ENCODE measurements around the gene ANTXR2. TPM values are rescaled to one million over a fixed set of nuclear protein-coding genes. Genes with fewer than 3 reads are reported as not detected.

The ANTXR2 gene
- total RNA-seq, 5 donors from 2014 or later (not counting 1 experiment from before 2014, with no cell fraction given): 45.1 to 64.3 (median 48.2) TPM

DNA sequence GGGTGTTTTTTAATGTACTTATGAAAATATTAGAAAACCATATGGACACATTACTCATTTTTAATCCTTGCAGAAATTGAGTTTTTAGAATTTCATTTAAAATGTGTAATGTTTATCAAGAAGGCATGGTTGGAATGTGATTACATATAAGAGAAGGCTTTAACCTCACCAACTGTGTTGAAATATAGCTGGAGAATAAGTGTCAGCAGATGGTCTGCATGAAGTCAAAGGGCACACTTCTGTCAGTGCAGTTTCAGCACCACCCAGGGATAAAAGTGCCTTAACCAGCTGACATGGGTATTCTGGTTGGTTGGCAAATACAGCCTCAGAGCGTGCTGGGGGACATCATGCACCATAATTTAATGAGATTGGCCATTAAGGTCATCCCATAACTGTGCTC lies 21.2 kb upstream of the ANTXR2 start:
- WGBS (ENCODE audit: insufficient coverage): no CpG with 5 or more reads among the region's 1 CpG
- ATAC-seq (replicated peaks in 1 of 4) (no peak), DNase-seq (no peak)
- ChIA-PET CTCF (interaction anchor here in 1 of 2 donors (1.3 kb wide), 1 partner anchor 32 kb away, joined by 3 read pairs; no protein-coding TSS in a partner anchor), POLR2A (interaction anchor here in 1 of 2 donors (0.6 kb wide), 1 partner anchor 1178 kb away, joined by 3 read pairs; no protein-coding TSS in a partner anchor)
- H3K9me3 Mint-ChIP-seq: no peaks in the 10 kb centered on the region
- no peak overlapping the region for H3K27ac Mint-ChIP-seq
- Histone ChIP-seq H3K4me3 (ENCODE audit: control insufficient read depth in 1 of 2, extremely low read depth in 1 of 2, low read length in 1 of 2) (no peak overlapping the region), H3K4me1 (ENCODE audit: control insufficient read depth in 1 of 2, extremely low read depth in 1 of 2, insufficient read depth in 2 of 2, low read length in 2 of 2) (no peaks in the 10 kb centered on the region), H3K36me3 (ENCODE audit: control insufficient read depth in 2 of 2, extremely low read depth in 1 of 2, insufficient read depth in 1 of 2, low read length in 1 of 2) (no peaks in the 10 kb centered on the region), H3K27ac (ENCODE audit: low read length) (no peak overlapping the region), H3K27me3 (replicated peaks in 1 of 2; ENCODE audit: control insufficient read depth in 2 of 2, extremely low read depth in 1 of 2, insufficient read depth in 2 of 2, low read length in 1 of 2) (no peaks in the 10 kb centered on the region), H3K9me3 (no peaks in the 10 kb centered on the region)
- peaks cover 6 to 7% of the 10 kb centered on the region in 2 donors for H3K27me3 Mint-ChIP-seq
- no peak overlapping the region for H3K4me3 Mint-ChIP-seq
- H3K4me1 Mint-ChIP-seq: no peaks in the 10 kb centered on the region
- no peaks in the 10 kb centered on the region for H3K36me3 Mint-ChIP-seq

DNA sequence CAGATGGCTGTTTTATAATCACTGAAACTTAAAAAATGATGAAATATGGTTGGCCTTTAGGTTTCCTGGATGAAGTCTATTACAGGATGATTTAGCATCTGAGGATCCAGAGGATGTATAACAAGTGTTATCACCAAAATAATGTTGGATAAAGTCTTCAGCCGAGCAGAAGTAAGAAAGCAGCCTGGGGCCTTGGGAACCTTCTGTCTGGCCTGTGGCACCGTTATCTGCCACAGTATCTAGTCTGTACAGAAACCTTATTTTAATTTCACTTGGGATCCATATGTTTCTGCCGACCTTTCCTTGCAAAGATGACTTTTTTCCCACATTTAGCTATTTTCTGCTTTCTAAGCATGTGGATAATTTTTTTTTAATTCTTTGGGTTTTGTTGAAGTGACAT lies 20.5 kb upstream of the ANTXR2 start:
- DNase-seq (no peak), ATAC-seq (replicated peaks in 1 of 4) (no peak)
- Histone ChIP-seq H3K4me3 (ENCODE audit: control insufficient read depth in 1 of 2, extremely low read depth in 1 of 2, low read length in 1 of 2) (no peak overlapping the region), H3K4me1 (ENCODE audit: control insufficient read depth in 1 of 2, extremely low read depth in 1 of 2, insufficient read depth in 2 of 2, low read length in 2 of 2) (no peaks in the 10 kb centered on the region), H3K9me3 (no peaks in the 10 kb centered on the region), H3K27ac (ENCODE audit: low read length) (no peak overlapping the region), H3K36me3 (ENCODE audit: control insufficient read depth in 2 of 2, extremely low read depth in 1 of 2, insufficient read depth in 1 of 2, low read length in 1 of 2) (no peaks in the 10 kb centered on the region), H3K27me3 (replicated peaks in 1 of 2; ENCODE audit: control insufficient read depth in 2 of 2, extremely low read depth in 1 of 2, insufficient read depth in 2 of 2, low read length in 1 of 2) (no peaks in the 10 kb centered on the region)
- ChIA-PET CTCF (no interaction called here), POLR2A (interaction anchor here in 1 of 2 donors (0.6 kb wide), 1 partner anchor 1178 kb away, joined by 3 read pairs; no protein-coding TSS in a partner anchor)
- Mint-ChIP-seq H3K4me1 (no peaks in the 10 kb centered on the region), H3K9me3 (no peaks in the 10 kb centered on the region), H3K27ac (no peak overlapping the region), H3K27me3 (peaks cover 6 to 7% of the 10 kb centered on the region in 2 donors), H3K4me3 (no peak overlapping the region), H3K36me3 (no peaks in the 10 kb centered on the region)
- 100% methylated on average over 2 of the region's 3 CpGs for WGBS (ENCODE audit: insufficient coverage)

DNA sequence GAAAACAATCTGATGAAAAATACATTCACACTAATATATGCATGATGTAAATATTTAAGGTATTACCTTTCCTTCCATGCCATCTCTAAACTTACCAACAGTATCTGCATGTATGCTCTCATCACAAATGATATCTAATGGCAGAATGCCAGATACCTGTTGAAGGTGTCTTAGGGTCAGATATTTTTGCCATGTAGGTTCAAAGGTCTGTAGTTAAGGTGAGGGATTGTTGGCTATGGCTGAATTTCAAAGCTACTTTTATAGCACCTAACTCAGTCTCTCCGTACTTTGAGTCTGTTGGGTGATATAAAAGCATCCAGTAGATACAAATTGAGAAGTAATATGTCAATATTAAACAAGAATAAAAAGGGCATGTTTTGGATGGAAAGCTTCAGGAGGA lies 19.8 kb upstream of the ANTXR2 start:
- no peaks in the 10 kb centered on the region for H3K36me3 ChIP-seq (ENCODE audit: control insufficient read depth in 2 of 2, extremely low read depth in 1 of 2, insufficient read depth in 1 of 2, low read length in 1 of 2)
- no peaks in the 10 kb centered on the region for H3K9me3 Mint-ChIP-seq
- no CpG with 5 or more reads among the region's 1 CpG for WGBS (ENCODE audit: insufficient coverage)
- no peaks in the 10 kb centered on the region for H3K36me3 Mint-ChIP-seq
- DNase-seq (no peak), ATAC-seq (replicated peaks in 1 of 4) (no peak)
- no peaks in the 10 kb centered on the region for H3K27me3 ChIP-seq (replicated peaks in 1 of 2; ENCODE audit: control insufficient read depth in 2 of 2, extremely low read depth in 1 of 2, insufficient read depth in 2 of 2, low read length in 1 of 2)
- H3K27ac ChIP-seq (ENCODE audit: low read length): no peak overlapping the region
- peaks cover 4 to 5% of the 10 kb centered on the region in 2 donors for H3K27me3 Mint-ChIP-seq
- no peaks in the 10 kb centered on the region for H3K4me1 Mint-ChIP-seq
- no peak overlapping the region for H3K4me3 Mint-ChIP-seq
- no peaks in the 10 kb centered on the region for H3K9me3 ChIP-seq
- no peaks in the 10 kb centered on the region for H3K4me1 ChIP-seq (ENCODE audit: control insufficient read depth in 1 of 2, extremely low read depth in 1 of 2, insufficient read depth in 2 of 2, low read length in 2 of 2)
- POLR2A ChIA-PET: no interaction called here
- no peak overlapping the region for H3K27ac Mint-ChIP-seq
- CTCF ChIA-PET: no interaction called here
- no peak overlapping the region for H3K4me3 ChIP-seq (ENCODE audit: control insufficient read depth in 1 of 2, extremely low read depth in 1 of 2, low read length in 1 of 2)

DNA sequence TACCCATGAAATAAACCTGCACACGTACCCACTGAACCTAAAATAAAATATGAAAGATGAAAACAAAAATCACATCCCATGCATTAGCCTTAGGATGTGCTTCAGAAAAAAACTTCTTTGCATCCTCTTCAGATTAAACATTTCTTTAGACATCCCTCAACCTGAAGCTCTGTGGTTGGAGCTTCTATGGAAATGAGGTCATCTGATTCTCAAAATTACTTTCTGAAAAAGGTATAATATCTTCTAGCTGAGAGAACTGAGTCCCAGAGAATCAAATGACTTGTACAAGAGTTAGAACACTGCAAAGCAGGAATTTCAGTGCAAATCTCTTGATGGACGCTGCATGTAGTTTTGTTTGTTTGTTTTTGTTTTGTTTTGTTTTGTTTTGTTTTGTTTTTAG lies 19.1 kb upstream of the ANTXR2 start:
- Mint-ChIP-seq H3K4me1 (no peaks in the 10 kb centered on the region), H3K9me3 (no peaks in the 10 kb centered on the region), H3K27me3 (peaks cover 4 to 6% of the 10 kb centered on the region in 2 donors), H3K27ac (no peak overlapping the region), H3K4me3 (no peak overlapping the region), H3K36me3 (no peaks in the 10 kb centered on the region)
- Histone ChIP-seq H3K27ac (ENCODE audit: low read length) (no peak overlapping the region), H3K36me3 (ENCODE audit: control insufficient read depth in 2 of 2, extremely low read depth in 1 of 2, insufficient read depth in 1 of 2, low read length in 1 of 2) (no peaks in the 10 kb centered on the region), H3K4me3 (ENCODE audit: control insufficient read depth in 1 of 2, extremely low read depth in 1 of 2, low read length in 1 of 2) (no peak overlapping the region), H3K4me1 (ENCODE audit: control insufficient read depth in 1 of 2, extremely low read depth in 1 of 2, insufficient read depth in 2 of 2, low read length in 2 of 2) (no peaks in the 10 kb centered on the region), H3K27me3 (replicated peaks in 1 of 2; ENCODE audit: control insufficient read depth in 2 of 2, extremely low read depth in 1 of 2, insufficient read depth in 2 of 2, low read length in 1 of 2) (no peaks in the 10 kb centered on the region), H3K9me3 (no peaks in the 10 kb centered on the region)
- ChIA-PET CTCF (no interaction called here), POLR2A (no interaction called here)
- ATAC-seq (replicated peaks in 1 of 4) (no peak), DNase-seq (no peak)
- WGBS (ENCODE audit: insufficient coverage): 80% methylated on average over 1 of the region's 2 CpGs

DNA sequence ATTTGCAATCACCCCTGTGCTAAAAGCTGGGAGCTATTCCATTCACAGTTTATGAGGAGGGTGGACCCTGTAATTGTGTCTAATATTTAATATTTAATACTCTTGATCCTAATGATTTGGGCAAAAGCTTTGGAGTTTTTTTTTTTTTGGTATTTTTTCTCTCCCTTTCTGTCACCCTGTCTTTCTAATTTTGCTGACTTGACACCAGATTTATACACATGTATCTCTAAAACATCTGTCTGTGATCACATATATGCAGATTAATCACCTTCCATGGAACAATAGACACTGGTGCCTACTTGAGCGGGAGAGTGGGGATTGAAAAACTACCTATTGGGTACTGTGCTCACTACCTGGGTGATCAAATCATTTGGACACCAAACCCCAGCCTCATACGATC lies 18.7 kb upstream of the ANTXR2 start:
- POLR2A ChIA-PET: interaction anchor here in 1 of 2 donors (0.5 kb wide), 1 partner anchor 36 kb away, joined by 4 read pairs; no protein-coding TSS in a partner anchor
- no peak for ATAC-seq (replicated peaks in 1 of 4)
- H3K36me3 ChIP-seq (ENCODE audit: control insufficient read depth in 2 of 2, extremely low read depth in 1 of 2, insufficient read depth in 1 of 2, low read length in 1 of 2): no peaks in the 10 kb centered on the region
- peaks cover 4 to 6% of the 10 kb centered on the region in 2 donors for H3K27me3 Mint-ChIP-seq
- no peak overlapping the region for H3K27ac Mint-ChIP-seq
- no peaks in the 10 kb centered on the region for H3K4me1 ChIP-seq (ENCODE audit: control insufficient read depth in 1 of 2, extremely low read depth in 1 of 2, insufficient read depth in 2 of 2, low read length in 2 of 2)
- no peaks in the 10 kb centered on the region for H3K9me3 ChIP-seq
- WGBS (ENCODE audit: insufficient coverage): no CpG with 5 or more reads among the region's 2 CpGs
- no peaks in the 10 kb centered on the region for H3K9me3 Mint-ChIP-seq
- CTCF ChIA-PET: interaction anchor here in 1 of 2 donors (0.6 kb wide), 1 partner anchor 1730 kb away, joined by 3 read pairs; no protein-coding TSS in a partner anchor
- no peaks in the 10 kb centered on the region for H3K27me3 ChIP-seq (replicated peaks in 1 of 2; ENCODE audit: control insufficient read depth in 2 of 2, extremely low read depth in 1 of 2, insufficient read depth in 2 of 2, low read length in 1 of 2)
- H3K4me1 Mint-ChIP-seq: no peaks in the 10 kb centered on the region
- no peak for DNase-seq
- H3K27ac ChIP-seq (ENCODE audit: low read length): no peak overlapping the region
- H3K4me3 ChIP-seq (ENCODE audit: control insufficient read depth in 1 of 2, extremely low read depth in 1 of 2, low read length in 1 of 2): no peak overlapping the region
- no peaks in the 10 kb centered on the region for H3K36me3 Mint-ChIP-seq
- no peak overlapping the region for H3K4me3 Mint-ChIP-seq

DNA sequence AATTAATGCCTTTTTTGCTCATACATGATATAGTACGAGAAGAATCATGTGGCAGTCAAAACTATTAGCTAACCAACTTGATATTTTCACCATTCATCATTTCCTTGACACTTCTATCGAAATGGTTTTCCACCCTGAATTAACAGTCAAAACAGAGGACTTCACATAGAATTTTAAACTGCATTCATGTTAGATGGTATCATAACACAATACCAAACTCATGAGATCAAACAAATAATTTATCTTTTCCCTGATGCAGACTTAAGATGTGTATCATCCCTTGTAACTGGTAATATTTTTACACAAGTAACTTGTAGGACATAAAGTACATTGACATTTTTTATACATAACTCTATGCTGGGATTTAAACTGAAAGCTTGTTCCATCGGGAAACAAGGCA lies 18.2 kb upstream of the ANTXR2 start:
- no peaks in the 10 kb centered on the region for H3K36me3 Mint-ChIP-seq
- H3K27me3 ChIP-seq (replicated peaks in 1 of 2; ENCODE audit: control insufficient read depth in 2 of 2, extremely low read depth in 1 of 2, insufficient read depth in 2 of 2, low read length in 1 of 2): no peaks in the 10 kb centered on the region
- ChIA-PET CTCF (interaction anchor here in 1 of 2 donors (0.6 kb wide), 1 partner anchor 1730 kb away, joined by 3 read pairs; no protein-coding TSS in a partner anchor), POLR2A (interaction anchor here in 1 of 2 donors (0.5 to 0.8 kb wide), 2 partner anchors 36 to 45 kb away, joined by 3 to 4 read pairs; no protein-coding TSS in a partner anchor)
- 83% methylated on average over 2 of the region's 3 CpGs for WGBS (ENCODE audit: insufficient coverage)
- no peak overlapping the region for H3K4me3 ChIP-seq (ENCODE audit: control insufficient read depth in 1 of 2, extremely low read depth in 1 of 2, low read length in 1 of 2)
- no peak overlapping the region for H3K27ac ChIP-seq (ENCODE audit: low read length)
- no peaks in the 10 kb centered on the region for H3K36me3 ChIP-seq (ENCODE audit: control insufficient read depth in 2 of 2, extremely low read depth in 1 of 2, insufficient read depth in 1 of 2, low read length in 1 of 2)
- ATAC-seq (replicated peaks in 1 of 4): no peak
- no peaks in the 10 kb centered on the region for H3K9me3 Mint-ChIP-seq
- no peaks in the 10 kb centered on the region for H3K9me3 ChIP-seq
- no peaks in the 10 kb centered on the region for H3K4me1 Mint-ChIP-seq
- H3K27ac Mint-ChIP-seq: no peak overlapping the region
- H3K27me3 Mint-ChIP-seq: peaks cover 4 to 6% of the 10 kb centered on the region in 2 donors
- no peak overlapping the region for H3K4me3 Mint-ChIP-seq
- DNase-seq: no peak
- H3K4me1 ChIP-seq (ENCODE audit: control insufficient read depth in 1 of 2, extremely low read depth in 1 of 2, insufficient read depth in 2 of 2, low read length in 2 of 2): no peaks in the 10 kb centered on the region

Measured in T-cell (primary cell).